Measurements from ENCODE around the gene LCTL.
A peak's percentile ranks its signal among the peaks of the same experiment; 100 is the strongest.

LCTL gene

GRCh38 chr15:66608159-66608558 is 42.4 kb upstream of the LCTL start:
- H3K27ac ChIP-seq, result no peak overlapping the region
- no peak for TF ChIP-seq ZFX (IDR thresholded peaks at IDR 0.05; ENCODE audit: borderline replicate concordance)
- TF ChIP-seq CTCF (IDR thresholded peaks at IDR 0.05), result no peak

GRCh38 chr15:66603301-66604179 is 37.7 kb upstream of the LCTL start:
- H3K27ac ChIP-seq, result no peak overlapping the region
- TF ChIP-seq ZFX (IDR thresholded peaks at IDR 0.05; ENCODE audit: borderline replicate concordance) (no peak), CTCF (IDR thresholded peaks at IDR 0.05) (peak; percentile 94)

GRCh38 chr15:66601521-66601920 is 35.7 kb upstream of the LCTL start:
- no peak for TF ChIP-seq ZFX (IDR thresholded peaks at IDR 0.05; ENCODE audit: borderline replicate concordance)
- H3K27ac ChIP-seq, result no peak overlapping the region

GRCh38 chr15:66600240-66600627 is 34.4 kb upstream of the LCTL start:
- TF ChIP-seq ZFX (IDR thresholded peaks at IDR 0.05; ENCODE audit: borderline replicate concordance) (no peak), CTCF (IDR thresholded peaks at IDR 0.05) (no peak)
- no peak overlapping the region for H3K27ac ChIP-seq

GRCh38 chr15:66599536-66600239 is 33.9 kb upstream of the LCTL start:
- H3K27ac ChIP-seq, result no peak overlapping the region
- no peak for TF ChIP-seq ZFX (IDR thresholded peaks at IDR 0.05; ENCODE audit: borderline replicate concordance)
- TF ChIP-seq CTCF (IDR thresholded peaks at IDR 0.05), result no peak

- H3K27ac ChIP-seq, result no peak overlapping the region
- no peak for TF ChIP-seq CTCF (IDR thresholded peaks at IDR 0.05)
- no peak for TF ChIP-seq ZFX (IDR thresholded peaks at IDR 0.05; ENCODE audit: borderline replicate concordance)
Observed at GRCh38 chr15:66598095-66598815, 32.5 kb upstream of the LCTL start.

- no peak for TF ChIP-seq CTCF (IDR thresholded peaks at IDR 0.05)
- TF ChIP-seq ZFX (IDR thresholded peaks at IDR 0.05; ENCODE audit: borderline replicate concordance), result no peak
- H3K27ac ChIP-seq, result no peak overlapping the region
Observed at GRCh38 chr15:66595931-66596545, 30.2 kb upstream of the LCTL start.

Data from 22Rv1 (cell line).